H1 (cell line): ENCODE results near the gene YIPF2.

Experiments
- SIN3A ChIP-seq, 2 experiments: IDR thresholded peaks in 1 of 2; conservative IDR thresholded peaks in 1 of 2; 2 replicates each; pipeline ENCODE4 v1.6.1; 2011 to 2012; ENCODE audit warnings: low read length in 2 of 2, improper control_type of control experiment in 1 of 2, low read depth in 1 of 2, mild to moderate bottlenecking in 1 of 2
- SRF ChIP-seq: IDR thresholded peaks from 2 replicates; pipeline ENCODE4 v1.6.1; 2011; ENCODE audit warnings: mild to moderate bottlenecking, low read depth, low read length, moderate library complexity
- TEAD4 ChIP-seq: IDR thresholded peaks from 2 replicates; pipeline ENCODE4 v1.6.1; 2012; ENCODE audit warnings: low read depth, low read length, inconsistent platforms, mixed read lengths

GRCh38 chr19:10916602-10917001 is 11.8 kb downstream of the YIPF2 start:
- TF ChIP-seq SIN3A (conservative IDR thresholded peaks at IDR 0.05 in 1 of 2, IDR thresholded peaks at IDR 0.05 in 1 of 2; ENCODE audit: low read depth in 1 of 2, low read length in 2 of 2), result no peak
- no peak for TF ChIP-seq SRF
- no peak for TF ChIP-seq TEAD4
